ENCODE data around the gene RAB11FIP4.

DNA sequence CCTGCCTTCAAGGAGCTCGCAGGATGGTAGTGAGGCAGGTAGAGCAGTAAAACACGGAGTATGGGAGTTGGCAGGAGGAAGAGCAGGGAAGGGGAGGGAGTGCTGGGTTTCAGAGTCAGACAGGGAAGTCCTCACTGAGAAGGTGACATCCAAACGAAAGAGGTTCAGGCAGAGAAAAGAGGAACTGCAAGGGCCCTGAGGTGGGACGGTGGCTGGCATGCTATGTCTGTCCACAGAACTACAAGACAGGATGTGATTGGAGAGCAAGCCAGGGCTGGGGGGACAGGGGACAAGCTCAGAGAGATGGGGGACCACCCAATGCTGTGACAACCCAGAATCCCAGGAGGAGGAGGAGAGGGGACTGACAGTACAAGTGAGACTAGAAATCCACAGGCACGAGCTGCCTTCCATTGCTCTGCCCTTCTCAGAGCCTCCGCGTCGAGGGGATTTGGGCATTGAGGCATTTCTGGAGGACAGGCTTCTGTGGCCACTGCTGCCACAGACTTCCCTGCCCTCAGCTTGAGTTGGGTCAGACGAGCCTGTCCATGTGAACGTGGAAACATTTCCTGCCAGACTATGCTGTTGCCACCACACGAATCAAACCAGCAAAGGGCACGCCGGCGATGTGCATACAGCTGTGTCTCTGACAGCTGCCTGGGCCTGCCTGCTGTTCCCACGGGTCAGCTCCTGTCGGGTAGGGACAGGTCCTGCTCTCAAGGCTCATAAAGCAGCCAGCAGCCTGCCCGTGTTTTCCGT lies 100.1 kb downstream of the RAB11FIP4 start:
- TF ChIP-seq ZNF121 (tag by site-specific recombination; IDR thresholded peaks at IDR 0.05) (no peak), ZNF530 (tag by site-specific recombination; IDR thresholded peaks at IDR 0.05; ENCODE audit: low read depth) (no peak)
- TF ChIP-seq, protein P1, sequence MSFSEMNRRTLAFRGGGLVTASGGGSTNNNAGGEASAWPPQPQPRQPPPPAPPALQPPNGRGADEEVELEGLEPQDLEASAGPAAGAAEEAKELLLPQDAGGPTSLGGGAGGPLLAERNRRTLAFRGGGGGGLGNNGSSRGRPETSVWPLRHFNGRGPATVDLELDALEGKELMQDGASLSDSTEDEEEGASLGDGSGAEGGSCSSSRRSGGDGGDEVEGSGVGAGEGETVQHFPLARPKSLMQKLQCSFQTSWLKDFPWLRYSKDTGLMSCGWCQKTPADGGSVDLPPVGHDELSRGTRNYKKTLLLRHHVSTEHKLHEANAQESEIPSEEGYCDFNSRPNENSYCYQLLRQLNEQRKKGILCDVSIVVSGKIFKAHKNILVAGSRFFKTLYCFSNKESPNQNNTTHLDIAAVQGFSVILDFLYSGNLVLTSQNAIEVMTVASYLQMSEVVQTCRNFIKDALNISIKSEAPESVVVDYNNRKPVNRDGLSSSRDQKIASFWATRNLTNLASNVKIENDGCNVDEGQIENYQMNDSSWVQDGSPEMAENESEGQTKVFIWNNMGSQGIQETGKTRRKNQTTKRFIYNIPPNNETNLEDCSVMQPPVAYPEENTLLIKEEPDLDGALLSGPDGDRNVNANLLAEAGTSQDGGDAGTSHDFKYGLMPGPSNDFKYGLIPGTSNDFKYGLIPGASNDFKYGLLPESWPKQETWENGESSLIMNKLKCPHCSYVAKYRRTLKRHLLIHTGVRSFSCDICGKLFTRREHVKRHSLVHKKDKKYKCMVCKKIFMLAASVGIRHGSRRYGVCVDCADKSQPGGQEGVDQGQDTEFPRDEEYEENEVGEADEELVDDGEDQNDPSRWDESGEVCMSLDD (tag by site-specific recombination; IDR thresholded peaks at IDR 0.05) = no peak
- TF ChIP-seq, protein P2, sequence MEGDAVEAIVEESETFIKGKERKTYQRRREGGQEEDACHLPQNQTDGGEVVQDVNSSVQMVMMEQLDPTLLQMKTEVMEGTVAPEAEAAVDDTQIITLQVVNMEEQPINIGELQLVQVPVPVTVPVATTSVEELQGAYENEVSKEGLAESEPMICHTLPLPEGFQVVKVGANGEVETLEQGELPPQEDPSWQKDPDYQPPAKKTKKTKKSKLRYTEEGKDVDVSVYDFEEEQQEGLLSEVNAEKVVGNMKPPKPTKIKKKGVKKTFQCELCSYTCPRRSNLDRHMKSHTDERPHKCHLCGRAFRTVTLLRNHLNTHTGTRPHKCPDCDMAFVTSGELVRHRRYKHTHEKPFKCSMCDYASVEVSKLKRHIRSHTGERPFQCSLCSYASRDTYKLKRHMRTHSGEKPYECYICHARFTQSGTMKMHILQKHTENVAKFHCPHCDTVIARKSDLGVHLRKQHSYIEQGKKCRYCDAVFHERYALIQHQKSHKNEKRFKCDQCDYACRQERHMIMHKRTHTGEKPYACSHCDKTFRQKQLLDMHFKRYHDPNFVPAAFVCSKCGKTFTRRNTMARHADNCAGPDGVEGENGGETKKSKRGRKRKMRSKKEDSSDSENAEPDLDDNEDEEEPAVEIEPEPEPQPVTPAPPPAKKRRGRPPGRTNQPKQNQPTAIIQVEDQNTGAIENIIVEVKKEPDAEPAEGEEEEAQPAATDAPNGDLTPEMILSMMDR (tag by site-specific recombination; IDR thresholded peaks at IDR 0.05) = no peak

Data from HEK293 (cell line).